GM23338 (cell line): ENCODE measurements around the gene TFPI2. TPM values are rescaled to one million over a fixed set of nuclear protein-coding genes. Genes with fewer than 3 reads are reported as not detected.

Experiments
- ATAC-seq: fragments of 200-7000 bp; cut with Tn5 transposase; 3 replicates; pipeline ENCODE4 v1.9.1; 2020
- DNase-seq: peaks from one replicate; pipeline ENCODE4 v3.0.0-alpha.2; 2015; ENCODE audit warnings: low spot score
- H2AFZ ChIP-seq: fragments of 200-600 bp; sonication (generic); 2 replicates; pipeline ENCODE4 v1.8.0; 2016; ENCODE audit warnings: antibody characterized with exemption, mild to moderate bottlenecking, moderate library complexity
- H3F3A ChIP-seq: fragments of 200-600 bp; sonication (generic); replicated peaks from 2 replicates; pipeline ENCODE4 v1.8.0; 2017; ENCODE audit warnings: antibody characterized with exemption, mixed run types, low read depth
- H3K27ac ChIP-seq: fragments of 200-600 bp; sonication (generic); 2 replicates; pipeline ENCODE4 v1.6.1; 2016; ENCODE audit warnings: low read depth
- H3K27me3 ChIP-seq: fragments of 200-600 bp; sonication (generic); 2 replicates; pipeline ENCODE4 v1.8.0; 2016; ENCODE audit warnings: mild to moderate bottlenecking, mixed run types, moderate library complexity; ENCODE audit not compliant: insufficient read depth
- H3K36me3 ChIP-seq: fragments of 200-600 bp; sonication (generic); 2 replicates; pipeline ENCODE4 v1.8.0; 2016; ENCODE audit warnings: mild to moderate bottlenecking; ENCODE audit not compliant: insufficient read depth
- H3K4me1 ChIP-seq: fragments of 200-600 bp; sonication (generic); 2 replicates; pipeline ENCODE4 v1.8.0; 2016; ENCODE audit warnings: mild to moderate bottlenecking, moderate library complexity; ENCODE audit not compliant: insufficient read depth
- H3K4me2 ChIP-seq: fragments of 200-600 bp; sonication (generic); 2 replicates; pipeline ENCODE4 v1.7.1; 2017; ENCODE audit warnings: mixed run types
- H3K4me3 ChIP-seq: fragments of 200-600 bp; sonication (generic); 2 replicates; pipeline ENCODE4 v1.6.1; 2016; ENCODE audit warnings: mixed run types
- H3K79me2 ChIP-seq: fragments of 200-600 bp; sonication (generic); replicated peaks from 2 replicates; pipeline ENCODE4 v1.8.0; 2017; ENCODE audit warnings: mild to moderate bottlenecking; ENCODE audit not compliant: insufficient read depth
- H3K9me2 ChIP-seq: fragments of 200-600 bp; sonication (generic); 2 replicates; pipeline ENCODE4 v1.8.0; 2017; ENCODE audit not compliant: insufficient read depth
- H4K20me1 ChIP-seq: fragments of 200-600 bp; sonication (generic); replicated peaks from 2 replicates; pipeline ENCODE4 v1.8.0; 2017; ENCODE audit warnings: mild to moderate bottlenecking; ENCODE audit not compliant: insufficient read depth
- H3K27ac Mint-ChIP-seq: 2 replicates; pipeline ENCODE4 v1.8.0; 2020; ENCODE audit warnings: inconsistent platforms, mild to moderate bottlenecking, moderate library complexity, mixed read lengths
- H3K27me3 Mint-ChIP-seq: 3 replicates; pipeline ENCODE4 v1.8.0; 2022; ENCODE audit warnings: low read depth, mild to moderate bottlenecking, moderate library complexity, mixed read lengths, inconsistent platforms; ENCODE audit not compliant: insufficient read depth, poor library complexity
- H3K36me3 Mint-ChIP-seq: 3 replicates; pipeline ENCODE4 v1.8.0; 2021; ENCODE audit warnings: low read depth, mild to moderate bottlenecking, inconsistent platforms, moderate library complexity, mixed read lengths
- H3K4me1 Mint-ChIP-seq: 3 replicates; pipeline ENCODE4 v1.8.0; 2020; ENCODE audit warnings: mild to moderate bottlenecking, inconsistent platforms, mixed read lengths
- H3K4me3 Mint-ChIP-seq: 3 replicates; pipeline ENCODE4 v1.8.0; 2021; ENCODE audit warnings: moderate library complexity, mild to moderate bottlenecking, inconsistent platforms, mixed read lengths
- H3K9me3 Mint-ChIP-seq: 3 replicates; pipeline ENCODE4 v1.8.0; 2020; ENCODE audit warnings: moderate library complexity, mild to moderate bottlenecking, inconsistent platforms, mixed read lengths
- CREB1 ChIP-seq: fragments of 250-450 bp; sonication (Bioruptor Pico); IDR thresholded peaks from 2 replicates; pipeline ENCODE4 v1.5.0; 2020; ENCODE audit warnings: low read depth, mild to moderate bottlenecking, moderate library complexity
- EZH2 ChIP-seq: fragments of 200-600 bp; sonication (generic); IDR thresholded peaks from one replicate; pipeline ENCODE4 v1.8.0; 2017; ENCODE audit warnings: antibody characterized with exemption, mild to moderate bottlenecking, low read depth; ENCODE audit not compliant: unreplicated experiment
- EZH2phosphoT487 ChIP-seq: fragments of 200-600 bp; sonication (generic); IDR thresholded peaks from one replicate; pipeline ENCODE4 v1.8.1; 2018; ENCODE audit warnings: antibody characterized with exemption; ENCODE audit not compliant: unreplicated experiment
- JUNB ChIP-seq: IDR thresholded peaks from one replicate; pipeline ENCODE4 v1.6.1; 2016; ENCODE audit warnings: antibody characterized with exemption; ENCODE audit not compliant: unreplicated experiment
- NANOG ChIP-seq: IDR thresholded peaks from 2 replicates; pipeline ENCODE4 v1.6.1; 2016; ENCODE audit warnings: antibody characterized with exemption, borderline replicate concordance
- POLR2AphosphoS5 ChIP-seq: IDR thresholded peaks from 2 replicates; pipeline ENCODE4 v1.6.1; 2016; ENCODE audit warnings: antibody characterized with exemption, low read depth
- STAT1 ChIP-seq: IDR thresholded peaks from one replicate; pipeline ENCODE4 v1.6.1; 2016; ENCODE audit warnings: antibody characterized with exemption; ENCODE audit not compliant: unreplicated experiment
- ZNF114 ChIP-seq: fragments of 250-450 bp; sonication (Bioruptor Pico); IDR thresholded peaks from 2 replicates; pipeline ENCODE4 v1.5.0; 2020; ENCODE audit warnings: mild to moderate bottlenecking, moderate library complexity
- ZNF331 ChIP-seq: fragments of 250-450 bp; sonication (Bioruptor Pico); IDR thresholded peaks from 2 replicates; pipeline ENCODE4 v1.5.0; 2020; ENCODE audit warnings: low read depth, mild to moderate bottlenecking, moderate library complexity
- polyA plus RNA-seq: library from polyadenylated mRNA; unstranded; fragments of >200 nt; fragmentation: Nextera tagmentation; extraction: Ambion mirVana; gene quantifications from 2 replicates; pipeline ENCODE4 v1.2.1, GENCODE V29; 2016
- total RNA-seq: library from RNA; depleted of rRNA; stranded (reverse); fragments of >200 nt; shearing (Covaris generic); gene quantifications from 2 replicates; pipeline ENCODE4 v1.2.3, GENCODE V29; 2014
- TF ChIP-seq, protein P1 (sequence below), 2 experiments: fragments of 200-600 bp in 1 of 2; sonication (generic) in 1 of 2; conservative IDR thresholded peaks; 2 replicates each; pipeline versions ENCODE4 v1.5.1 to v1.6.1; 2016 to 2017; ENCODE audit warnings: antibody characterized with exemption in 2 of 2, low read depth in 2 of 2, mild to moderate bottlenecking in 2 of 2, moderate library complexity in 1 of 2
- TF ChIP-seq, protein P2 (sequence below): IDR thresholded peaks from 2 replicates; pipeline ENCODE4 v1.6.1; 2016; ENCODE audit warnings: antibody characterized with exemption
- TF ChIP-seq, protein P3 (sequence below): fragments of 250-450 bp; sonication (Bioruptor Pico); IDR thresholded peaks from 2 replicates; pipeline ENCODE4 v1.5.0; 2020; ENCODE audit warnings: mild to moderate bottlenecking, moderate library complexity
- TF ChIP-seq, protein P4 (sequence below): IDR thresholded peaks from one replicate; pipeline ENCODE4 v1.6.1; 2018; ENCODE audit warnings: antibody characterized with exemption; ENCODE audit not compliant: unreplicated experiment

Gene TFPI2
- total and polyA plus RNA-seq, 2 experiments from 2014 or later = 13.3 to 18.1 TPM

DNA sequence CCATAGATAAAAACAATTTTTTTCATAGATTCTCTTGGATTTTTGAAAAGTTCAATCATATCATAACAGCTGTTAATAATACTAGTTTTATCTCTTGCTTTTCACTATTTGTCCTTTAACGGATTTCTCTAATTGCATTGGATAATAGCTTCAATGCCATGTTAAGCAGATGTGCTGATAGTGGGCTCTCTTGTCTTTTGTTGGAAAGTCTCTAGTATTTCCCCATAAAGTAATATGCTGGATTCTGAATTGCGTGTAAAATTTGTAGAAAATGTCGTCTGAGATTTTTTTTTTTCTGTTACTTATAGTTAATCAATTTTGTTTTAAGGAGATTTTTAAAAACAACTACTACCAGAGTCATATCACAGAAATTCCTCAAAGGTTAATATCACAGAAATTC lies 53.3 kb downstream of the TFPI2 start:
- Histone ChIP-seq H3F3A (no peaks in the 10 kb centered on the region), H3K9me2 (no peaks in the 10 kb centered on the region), H3K27me3 (no peaks in the 10 kb centered on the region), H3K27ac (no peak overlapping the region), H3K4me1 (peaks cover 10% of the 10 kb centered on the region), H3K79me2 (no peaks in the 10 kb centered on the region), H2AFZ (no peak overlapping the region), H3K36me3 (no peaks in the 10 kb centered on the region), H3K4me2 (no peak overlapping the region), H4K20me1 (no peaks in the 10 kb centered on the region), H3K4me3 (no peak overlapping the region)
- ATAC-seq (no peak), DNase-seq (no peak)
- Mint-ChIP-seq H3K4me3 (no peak overlapping the region), H3K4me1 (peaks cover 27% of the 10 kb centered on the region), H3K9me3 (no peaks in the 10 kb centered on the region), H3K36me3 (no peaks in the 10 kb centered on the region), H3K27ac (peak overlapping the region; percentile 36), H3K27me3 (no peaks in the 10 kb centered on the region)
- TF ChIP-seq, protein P1, sequence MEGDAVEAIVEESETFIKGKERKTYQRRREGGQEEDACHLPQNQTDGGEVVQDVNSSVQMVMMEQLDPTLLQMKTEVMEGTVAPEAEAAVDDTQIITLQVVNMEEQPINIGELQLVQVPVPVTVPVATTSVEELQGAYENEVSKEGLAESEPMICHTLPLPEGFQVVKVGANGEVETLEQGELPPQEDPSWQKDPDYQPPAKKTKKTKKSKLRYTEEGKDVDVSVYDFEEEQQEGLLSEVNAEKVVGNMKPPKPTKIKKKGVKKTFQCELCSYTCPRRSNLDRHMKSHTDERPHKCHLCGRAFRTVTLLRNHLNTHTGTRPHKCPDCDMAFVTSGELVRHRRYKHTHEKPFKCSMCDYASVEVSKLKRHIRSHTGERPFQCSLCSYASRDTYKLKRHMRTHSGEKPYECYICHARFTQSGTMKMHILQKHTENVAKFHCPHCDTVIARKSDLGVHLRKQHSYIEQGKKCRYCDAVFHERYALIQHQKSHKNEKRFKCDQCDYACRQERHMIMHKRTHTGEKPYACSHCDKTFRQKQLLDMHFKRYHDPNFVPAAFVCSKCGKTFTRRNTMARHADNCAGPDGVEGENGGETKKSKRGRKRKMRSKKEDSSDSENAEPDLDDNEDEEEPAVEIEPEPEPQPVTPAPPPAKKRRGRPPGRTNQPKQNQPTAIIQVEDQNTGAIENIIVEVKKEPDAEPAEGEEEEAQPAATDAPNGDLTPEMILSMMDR (conservative IDR thresholded peaks at IDR 0.05; ENCODE audit: low read depth in 2 of 2) = no peak
- no peak for TF ChIP-seq POLR2AphosphoS5
- TF ChIP-seq EZH2phosphoT487 = no peak
- TF ChIP-seq, protein P2, sequence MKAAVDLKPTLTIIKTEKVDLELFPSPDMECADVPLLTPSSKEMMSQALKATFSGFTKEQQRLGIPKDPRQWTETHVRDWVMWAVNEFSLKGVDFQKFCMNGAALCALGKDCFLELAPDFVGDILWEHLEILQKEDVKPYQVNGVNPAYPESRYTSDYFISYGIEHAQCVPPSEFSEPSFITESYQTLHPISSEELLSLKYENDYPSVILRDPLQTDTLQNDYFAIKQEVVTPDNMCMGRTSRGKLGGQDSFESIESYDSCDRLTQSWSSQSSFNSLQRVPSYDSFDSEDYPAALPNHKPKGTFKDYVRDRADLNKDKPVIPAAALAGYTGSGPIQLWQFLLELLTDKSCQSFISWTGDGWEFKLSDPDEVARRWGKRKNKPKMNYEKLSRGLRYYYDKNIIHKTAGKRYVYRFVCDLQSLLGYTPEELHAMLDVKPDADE = no peak
- TF ChIP-seq, protein P3, sequence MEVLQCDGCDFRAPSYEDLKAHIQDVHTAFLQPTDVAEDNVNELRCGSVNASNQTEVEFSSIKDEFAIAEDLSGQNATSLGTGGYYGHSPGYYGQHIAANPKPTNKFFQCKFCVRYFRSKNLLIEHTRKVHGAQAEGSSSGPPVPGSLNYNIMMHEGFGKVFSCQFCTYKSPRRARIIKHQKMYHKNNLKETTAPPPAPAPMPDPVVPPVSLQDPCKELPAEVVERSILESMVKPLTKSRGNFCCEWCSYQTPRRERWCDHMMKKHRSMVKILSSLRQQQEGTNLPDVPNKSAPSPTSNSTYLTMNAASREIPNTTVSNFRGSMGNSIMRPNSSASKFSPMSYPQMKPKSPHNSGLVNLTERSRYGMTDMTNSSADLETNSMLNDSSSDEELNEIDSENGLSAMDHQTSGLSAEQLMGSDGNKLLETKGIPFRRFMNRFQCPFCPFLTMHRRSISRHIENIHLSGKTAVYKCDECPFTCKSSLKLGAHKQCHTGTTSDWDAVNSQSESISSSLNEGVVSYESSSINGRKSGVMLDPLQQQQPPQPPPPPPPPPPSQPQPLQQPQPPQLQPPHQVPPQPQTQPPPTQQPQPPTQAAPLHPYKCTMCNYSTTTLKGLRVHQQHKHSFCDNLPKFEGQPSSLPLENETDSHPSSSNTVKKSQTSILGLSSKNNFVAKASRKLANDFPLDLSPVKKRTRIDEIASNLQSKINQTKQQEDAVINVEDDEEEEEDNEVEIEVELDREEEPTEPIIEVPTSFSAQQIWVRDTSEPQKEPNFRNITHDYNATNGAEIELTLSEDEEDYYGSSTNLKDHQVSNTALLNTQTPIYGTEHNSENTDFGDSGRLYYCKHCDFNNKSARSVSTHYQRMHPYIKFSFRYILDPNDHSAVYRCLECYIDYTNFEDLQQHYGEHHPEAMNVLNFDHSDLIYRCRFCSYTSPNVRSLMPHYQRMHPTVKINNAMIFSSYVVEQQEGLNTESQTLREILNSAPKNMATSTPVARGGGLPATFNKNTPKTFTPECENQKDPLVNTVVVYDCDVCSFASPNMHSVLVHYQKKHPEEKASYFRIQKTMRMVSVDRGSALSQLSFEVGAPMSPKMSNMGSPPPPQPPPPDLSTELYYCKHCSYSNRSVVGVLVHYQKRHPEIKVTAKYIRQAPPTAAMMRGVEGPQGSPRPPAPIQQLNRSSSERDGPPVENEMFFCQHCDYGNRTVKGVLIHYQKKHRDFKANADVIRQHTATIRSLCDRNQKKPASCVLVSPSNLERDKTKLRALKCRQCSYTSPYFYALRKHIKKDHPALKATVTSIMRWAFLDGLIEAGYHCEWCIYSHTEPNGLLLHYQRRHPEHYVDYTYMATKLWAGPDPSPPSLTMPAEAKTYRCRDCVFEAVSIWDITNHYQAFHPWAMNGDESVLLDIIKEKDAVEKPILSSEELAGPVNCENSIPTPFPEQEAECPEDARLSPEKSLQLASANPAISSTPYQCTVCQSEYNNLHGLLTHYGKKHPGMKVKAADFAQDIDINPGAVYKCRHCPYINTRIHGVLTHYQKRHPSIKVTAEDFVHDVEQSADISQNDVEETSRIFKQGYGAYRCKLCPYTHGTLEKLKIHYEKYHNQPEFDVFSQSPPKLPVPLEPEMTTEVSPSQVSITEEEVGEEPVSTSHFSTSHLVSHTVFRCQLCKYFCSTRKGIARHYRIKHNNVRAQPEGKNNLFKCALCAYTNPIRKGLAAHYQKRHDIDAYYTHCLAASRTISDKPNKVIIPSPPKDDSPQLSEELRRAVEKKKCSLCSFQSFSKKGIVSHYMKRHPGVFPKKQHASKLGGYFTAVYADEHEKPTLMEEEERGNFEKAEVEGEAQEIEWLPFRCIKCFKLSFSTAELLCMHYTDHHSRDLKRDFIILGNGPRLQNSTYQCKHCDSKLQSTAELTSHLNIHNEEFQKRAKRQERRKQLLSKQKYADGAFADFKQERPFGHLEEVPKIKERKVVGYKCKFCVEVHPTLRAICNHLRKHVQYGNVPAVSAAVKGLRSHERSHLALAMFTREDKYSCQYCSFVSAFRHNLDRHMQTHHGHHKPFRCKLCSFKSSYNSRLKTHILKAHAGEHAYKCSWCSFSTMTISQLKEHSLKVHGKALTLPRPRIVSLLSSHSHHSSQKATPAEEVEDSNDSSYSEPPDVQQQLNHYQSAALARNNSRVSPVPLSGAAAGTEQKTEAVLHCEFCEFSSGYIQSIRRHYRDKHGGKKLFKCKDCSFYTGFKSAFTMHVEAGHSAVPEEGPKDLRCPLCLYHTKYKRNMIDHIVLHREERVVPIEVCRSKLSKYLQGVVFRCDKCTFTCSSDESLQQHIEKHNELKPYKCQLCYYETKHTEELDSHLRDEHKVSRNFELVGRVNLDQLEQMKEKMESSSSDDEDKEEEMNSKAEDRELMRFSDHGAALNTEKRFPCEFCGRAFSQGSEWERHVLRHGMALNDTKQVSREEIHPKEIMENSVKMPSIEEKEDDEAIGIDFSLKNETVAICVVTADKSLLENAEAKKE (CRISPR knock-in tag) = no peak
- TF ChIP-seq NANOG = no peak
- TF ChIP-seq ZNF331 (CRISPR knock-in tag) = no peak
- no peak for TF ChIP-seq JUNB
- no peak for TF ChIP-seq CREB1
- TF ChIP-seq STAT1 = no peak
- no peak for TF ChIP-seq ZNF114 (CRISPR knock-in tag)
- no peak for TF ChIP-seq EZH2
- TF ChIP-seq, protein P4, sequence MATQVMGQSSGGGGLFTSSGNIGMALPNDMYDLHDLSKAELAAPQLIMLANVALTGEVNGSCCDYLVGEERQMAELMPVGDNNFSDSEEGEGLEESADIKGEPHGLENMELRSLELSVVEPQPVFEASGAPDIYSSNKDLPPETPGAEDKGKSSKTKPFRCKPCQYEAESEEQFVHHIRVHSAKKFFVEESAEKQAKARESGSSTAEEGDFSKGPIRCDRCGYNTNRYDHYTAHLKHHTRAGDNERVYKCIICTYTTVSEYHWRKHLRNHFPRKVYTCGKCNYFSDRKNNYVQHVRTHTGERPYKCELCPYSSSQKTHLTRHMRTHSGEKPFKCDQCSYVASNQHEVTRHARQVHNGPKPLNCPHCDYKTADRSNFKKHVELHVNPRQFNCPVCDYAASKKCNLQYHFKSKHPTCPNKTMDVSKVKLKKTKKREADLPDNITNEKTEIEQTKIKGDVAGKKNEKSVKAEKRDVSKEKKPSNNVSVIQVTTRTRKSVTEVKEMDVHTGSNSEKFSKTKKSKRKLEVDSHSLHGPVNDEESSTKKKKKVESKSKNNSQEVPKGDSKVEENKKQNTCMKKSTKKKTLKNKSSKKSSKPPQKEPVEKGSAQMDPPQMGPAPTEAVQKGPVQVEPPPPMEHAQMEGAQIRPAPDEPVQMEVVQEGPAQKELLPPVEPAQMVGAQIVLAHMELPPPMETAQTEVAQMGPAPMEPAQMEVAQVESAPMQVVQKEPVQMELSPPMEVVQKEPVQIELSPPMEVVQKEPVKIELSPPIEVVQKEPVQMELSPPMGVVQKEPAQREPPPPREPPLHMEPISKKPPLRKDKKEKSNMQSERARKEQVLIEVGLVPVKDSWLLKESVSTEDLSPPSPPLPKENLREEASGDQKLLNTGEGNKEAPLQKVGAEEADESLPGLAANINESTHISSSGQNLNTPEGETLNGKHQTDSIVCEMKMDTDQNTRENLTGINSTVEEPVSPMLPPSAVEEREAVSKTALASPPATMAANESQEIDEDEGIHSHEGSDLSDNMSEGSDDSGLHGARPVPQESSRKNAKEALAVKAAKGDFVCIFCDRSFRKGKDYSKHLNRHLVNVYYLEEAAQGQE = no peak
